ELF-1 (cell line): Measurements from ENCODE around the gene VPS54.
A peak's percentile ranks its signal among the peaks of the same experiment; 100 is the strongest.

Experiments
- DNase-seq: peaks from one replicate; pipeline ENCODE4 v3.0.0-alpha.2; 2016; ENCODE audit warnings: low read depth, low spot score

The VPS54 gene

DNA sequence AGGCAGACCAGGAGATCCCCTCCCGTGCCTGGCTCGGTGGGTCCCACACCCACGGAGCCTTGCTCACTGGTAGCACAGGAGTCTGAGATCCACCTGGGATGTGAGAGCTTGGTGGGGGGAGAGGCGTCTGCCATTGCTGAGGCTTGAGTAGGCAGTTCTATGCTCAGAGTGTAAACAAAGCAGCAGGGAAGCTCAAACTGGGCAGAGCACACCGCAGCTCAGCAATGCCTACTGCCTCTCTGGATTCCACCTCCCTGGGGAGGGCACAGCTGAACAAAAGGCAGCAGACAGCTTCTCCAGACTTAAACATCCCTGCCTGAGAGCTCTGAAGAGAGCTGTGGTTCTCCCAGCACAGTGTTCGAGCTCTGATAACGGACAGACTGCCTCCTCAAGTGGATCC is 92.4 kb downstream of the VPS54 start:
- DNase-seq: peak; percentile 57

GRCh38 chr2:63914311-63914710 is 104.9 kb downstream of the VPS54 start:
- DNase-seq: no peak

GRCh38 chr2:63903003-63903402 is 116.2 kb downstream of the VPS54 start:
- DNase-seq: no peak

GRCh38 chr2:63902149-63902548 is 117.1 kb downstream of the VPS54 start:
- DNase-seq: no peak

GRCh38 chr2:63899639-63900038 is 119.6 kb downstream of the VPS54 start:
- no peak for DNase-seq

DNA sequence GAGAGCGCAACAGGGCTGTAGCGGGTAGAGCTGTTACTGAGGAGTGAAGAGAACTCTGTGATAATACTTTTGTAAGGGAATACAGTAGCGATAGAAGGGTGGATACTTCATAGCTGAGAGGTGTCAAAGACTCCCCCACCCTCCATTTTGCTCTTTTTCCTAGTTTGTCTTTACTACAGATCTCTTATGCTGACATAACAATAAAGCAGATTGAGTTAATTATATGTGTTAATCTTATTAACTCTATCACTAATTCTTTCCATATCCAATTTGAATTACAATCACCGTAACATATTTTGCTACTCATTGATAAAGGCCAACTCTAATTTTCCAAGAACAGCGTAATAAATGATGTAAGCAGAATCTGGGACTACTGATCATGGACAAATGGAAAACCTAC is 120.4 kb downstream of the VPS54 start:
- no peak for DNase-seq

GRCh38 chr2:63894167-63894566 is 125.1 kb downstream of the VPS54 start:
- no peak for DNase-seq

GRCh38 chr2:63893163-63893562 is 126.1 kb downstream of the VPS54 start:
- no peak for DNase-seq

DNA sequence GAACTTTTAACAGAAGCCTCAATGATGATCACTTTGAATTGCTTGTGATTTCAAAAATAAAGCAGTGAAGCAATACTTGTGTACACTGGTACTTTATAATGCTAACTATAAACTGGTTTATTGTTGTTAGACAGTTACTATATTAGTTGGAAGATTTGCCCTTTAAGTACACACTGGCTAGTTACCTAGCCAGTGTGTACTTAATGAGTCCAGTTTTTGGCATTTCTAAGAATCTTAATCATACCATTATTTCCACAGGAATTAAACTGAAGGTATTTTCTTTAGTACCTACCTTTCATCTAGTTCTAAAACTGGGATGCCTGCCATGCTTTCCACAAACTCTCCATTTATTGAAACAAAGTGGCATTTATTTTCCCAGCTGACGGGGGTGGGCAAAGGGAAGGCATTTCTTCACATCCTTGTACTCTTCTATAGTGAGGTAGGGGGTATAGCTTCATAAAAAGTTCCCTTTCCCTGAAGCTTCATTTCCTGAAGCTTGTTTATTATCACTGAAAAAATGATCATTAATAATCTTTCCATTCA is 127.7 kb downstream of the VPS54 start:
- no peak for DNase-seq

DNA sequence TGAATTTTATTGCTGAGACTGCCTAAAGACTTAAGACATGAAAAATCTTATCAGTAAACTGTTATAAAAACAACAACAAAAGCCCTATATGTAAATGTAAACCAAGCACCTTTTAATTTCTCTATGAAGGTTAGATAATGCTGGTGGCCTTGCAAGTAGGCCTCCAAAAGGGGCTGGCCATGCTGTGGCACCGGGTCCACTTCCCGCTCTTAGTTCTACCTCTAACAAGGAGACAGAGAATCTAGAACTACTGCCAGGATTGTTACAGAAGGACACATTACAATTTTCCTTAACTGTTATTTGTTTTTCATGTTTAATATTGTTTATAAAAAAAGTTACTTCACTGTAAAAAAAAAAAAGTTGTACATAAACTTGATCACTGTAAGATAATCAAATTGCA is 128.6 kb downstream of the VPS54 start:
- no peak for DNase-seq

- peak; percentile 51 for DNase-seq
Measured at GRCh38 chr2:63888490-63889402, 130.5 kb downstream of the VPS54 start.

- DNase-seq: no peak
Measured at GRCh38 chr2:63888053-63888452, 131.2 kb downstream of the VPS54 start.

DNA sequence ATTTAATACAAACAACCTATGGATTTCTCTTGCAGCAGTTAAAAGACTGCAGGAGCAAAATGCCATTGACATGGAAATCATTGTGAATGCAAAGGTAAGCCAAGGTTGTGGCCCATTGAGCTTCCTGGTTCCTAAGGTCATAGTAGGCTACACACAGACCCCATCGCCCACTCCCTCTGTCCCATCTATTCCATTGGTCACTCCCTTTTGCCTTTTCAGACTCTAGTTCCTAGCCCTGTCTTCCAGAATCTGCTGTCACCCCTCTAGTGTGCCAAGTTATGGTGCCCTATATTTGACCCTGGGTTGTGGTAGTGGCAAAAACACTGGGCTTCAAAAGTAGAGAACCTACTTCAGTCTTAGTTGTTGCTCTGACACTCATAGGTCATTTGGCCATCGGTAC is 132.8 kb downstream of the VPS54 start:
- DNase-seq: no peak

GRCh38 chr2:63882395-63883105 is 136.7 kb downstream of the VPS54 start:
- DNase-seq: no peak

- DNase-seq: no peak
Measured at GRCh38 chr2:63881205-63881604, 138.0 kb downstream of the VPS54 start.

DNA sequence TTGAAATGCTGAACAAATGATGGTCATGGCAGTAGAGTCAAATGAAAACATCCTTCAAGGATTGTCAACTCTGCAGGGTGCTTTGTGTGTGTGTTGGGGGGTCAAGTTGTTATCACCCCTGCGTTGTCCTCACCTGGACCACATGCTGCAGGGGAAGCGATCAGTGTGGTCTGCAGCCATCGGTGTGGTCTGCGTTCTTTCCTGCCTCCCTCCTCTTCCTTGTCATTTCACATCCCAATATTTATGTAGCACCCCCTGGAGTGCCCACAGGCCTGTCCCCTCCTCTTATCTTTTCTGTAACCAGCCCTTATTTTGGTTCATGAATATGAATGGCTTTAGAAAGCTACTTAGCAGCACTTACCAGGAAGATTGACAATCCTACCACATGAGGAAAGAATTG is 138.6 kb downstream of the VPS54 start:
- no peak for DNase-seq

GRCh38 chr2:63879876-63880433 is 139.3 kb downstream of the VPS54 start:
- no peak for DNase-seq

GRCh38 chr2:63878486-63878885 is 140.7 kb downstream of the VPS54 start:
- DNase-seq: no peak

- DNase-seq: no peak
Measured at GRCh38 chr2:63876311-63876710, 142.9 kb downstream of the VPS54 start.

DNA sequence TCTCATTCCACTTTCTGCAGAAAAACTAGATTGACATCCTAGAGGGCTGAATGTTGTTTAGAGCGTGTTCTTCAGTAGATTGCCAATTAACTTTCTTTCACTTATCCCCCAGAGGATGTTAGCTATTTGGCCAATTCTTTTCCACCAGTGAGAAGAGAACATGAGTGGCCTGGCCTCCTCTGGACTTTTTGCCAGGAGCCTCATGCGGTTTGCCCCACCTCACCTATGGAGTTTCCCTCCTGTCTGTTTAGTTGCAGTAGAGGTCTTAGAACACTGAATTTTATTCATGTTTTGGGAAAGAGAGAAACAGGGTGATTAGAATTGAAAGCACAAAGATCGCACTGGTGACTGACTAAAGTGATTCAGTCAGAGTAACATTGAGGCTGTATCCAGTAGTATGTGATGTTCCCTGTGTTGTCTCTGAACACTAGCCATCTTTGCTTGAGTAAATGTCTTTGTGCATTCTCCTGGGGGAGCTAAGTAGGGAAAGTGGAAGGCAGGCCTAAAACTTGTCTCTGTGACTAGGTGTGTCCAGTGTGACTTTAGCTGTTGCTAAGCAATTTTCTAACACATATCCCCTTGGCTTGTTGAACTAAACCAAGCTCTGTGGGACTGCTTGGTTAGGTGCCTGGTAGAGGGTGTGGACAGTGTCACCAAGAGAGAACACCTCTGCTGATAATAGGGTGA is 143.5 kb downstream of the VPS54 start:
- no peak for DNase-seq

DNA sequence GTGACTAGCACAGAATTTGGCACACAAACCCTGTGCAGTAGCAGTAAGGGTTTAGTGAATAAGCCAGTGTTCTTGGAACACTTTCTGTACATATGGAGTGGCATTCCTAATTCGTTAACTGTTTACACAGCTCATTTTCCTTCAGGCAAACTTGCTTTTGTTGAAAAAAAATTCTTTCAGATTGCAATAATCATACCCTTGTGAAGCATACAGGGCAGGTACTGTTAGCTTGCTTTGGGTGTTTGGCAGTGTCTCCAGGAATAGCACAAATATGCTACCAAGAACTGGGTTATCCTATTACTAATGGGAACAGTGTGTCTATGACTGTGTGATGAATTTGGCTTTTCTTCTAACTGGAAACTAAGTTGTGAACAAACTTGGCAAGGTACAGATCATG is 144.1 kb downstream of the VPS54 start:
- DNase-seq: no peak
